Stimulated activated CD8-positive, alpha-beta memory T cell treated with anti-CD3 and anti-CD28 coated beads, Interleukin-4, amount 100 ng/mL, for 4 hours (primary cell): ENCODE measurements around the gene NETO2.

Source experiments
- DNase-seq, 2 donors: peaks; one replicate each; pipeline ENCODE4 v3.0.0-alpha.2; 2020; ENCODE audit warnings: low read depth in 2 of 2, low spot score in 1 of 2

NETO2 gene

DNA sequence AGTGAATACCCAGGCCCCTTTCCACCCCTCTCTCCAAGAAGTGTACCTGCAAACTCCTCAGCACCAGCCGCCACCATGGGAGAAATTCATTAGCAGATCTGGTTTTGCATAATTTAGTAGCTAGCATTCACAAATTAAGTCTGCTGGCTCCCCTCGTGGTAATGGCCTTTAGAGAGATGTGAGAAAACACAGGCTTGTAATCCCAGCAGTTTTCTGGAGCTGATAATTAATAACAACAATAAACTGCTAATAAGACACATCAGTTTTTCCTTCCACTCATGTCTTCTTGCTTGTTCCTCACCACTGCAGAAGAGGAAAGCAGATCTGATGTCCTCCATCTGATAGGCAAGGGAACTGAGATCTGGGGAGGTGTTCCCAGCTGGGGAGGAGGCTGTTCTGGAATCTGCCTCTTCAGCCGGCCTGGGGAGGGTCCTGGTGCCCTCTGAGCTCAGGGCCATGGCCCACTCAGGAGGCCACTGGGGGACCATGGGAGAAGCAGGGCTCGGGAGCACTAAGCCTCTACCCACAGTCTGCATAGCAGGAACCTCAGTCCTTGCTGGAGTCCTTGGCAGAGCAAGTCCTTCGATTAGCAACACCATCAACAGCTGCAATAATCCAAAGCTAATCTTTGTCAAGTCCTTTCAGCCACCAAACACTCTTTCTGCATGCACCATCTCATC, 96.1 kb downstream of the NETO2 start:
- DNase-seq = no peak

GRCh38 chr16:47046726-47047523, 96.8 kb downstream of the NETO2 start:
- DNase-seq = no peak

DNA sequence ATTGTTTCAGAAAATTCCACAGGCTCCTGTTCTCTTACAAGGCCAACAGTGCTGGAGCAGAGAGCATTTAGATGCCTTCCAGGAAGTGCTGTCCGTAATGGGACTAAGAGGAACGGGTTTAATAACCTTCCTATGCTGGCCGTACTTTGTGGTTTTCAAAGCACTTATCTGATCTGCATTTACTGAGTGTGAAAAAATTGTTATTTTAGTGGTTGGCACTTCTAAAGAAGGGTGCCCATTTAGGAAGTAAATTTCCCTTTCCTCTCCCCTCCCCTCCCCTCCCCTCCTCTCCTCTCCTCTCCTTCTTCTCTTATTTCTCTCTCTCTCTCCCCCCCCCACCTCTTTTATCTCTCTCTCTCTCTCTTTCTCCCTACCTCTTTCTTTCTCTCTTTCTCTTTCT, 98.3 kb downstream of the NETO2 start:
- no peak for DNase-seq

GRCh38 chr16:47045023-47045422, 98.7 kb downstream of the NETO2 start:
- no peak for DNase-seq

DNA sequence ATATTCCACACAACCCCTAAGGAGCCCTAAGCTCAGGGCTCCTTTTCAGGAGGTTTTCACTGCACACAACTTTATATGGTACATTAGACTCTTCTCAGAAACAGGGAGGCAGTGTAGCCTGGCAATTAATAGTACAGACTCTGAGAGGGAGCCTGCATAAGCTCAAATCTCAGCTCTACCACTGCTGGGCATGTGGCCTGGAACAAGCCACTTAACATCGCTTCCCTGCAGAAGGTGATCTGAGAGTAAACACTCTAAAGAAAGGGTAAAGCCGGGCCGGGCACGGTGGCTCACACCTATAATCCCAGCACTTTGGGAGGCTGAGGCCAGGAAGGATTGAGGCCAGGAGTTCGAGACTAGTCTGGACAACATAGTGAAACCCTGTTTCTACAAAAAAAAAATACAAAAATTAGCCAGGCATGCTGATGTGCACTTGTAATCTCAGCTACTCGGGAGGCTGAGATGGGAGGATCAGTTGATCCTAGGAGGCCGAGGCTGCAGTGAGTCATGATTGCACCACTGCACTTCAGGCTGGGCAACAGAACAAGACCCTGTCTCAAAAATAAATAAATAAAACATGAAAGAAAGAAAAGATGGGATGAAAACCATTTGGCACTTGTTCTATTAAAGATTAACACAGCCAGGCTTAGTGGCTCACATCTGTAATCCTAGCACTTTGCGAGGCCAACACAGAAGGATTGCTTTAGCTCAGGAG, 99.6 kb downstream of the NETO2 start:
- DNase-seq = no peak

- DNase-seq = no peak
These were observed 100.5 kb downstream of the NETO2 start for GRCh38 chr16:47043200-47043599.

- peak; percentile 75 to 92 for DNase-seq
These were observed 105.8 kb downstream of the NETO2 start for GRCh38 chr16:47037746-47038458.

DNA sequence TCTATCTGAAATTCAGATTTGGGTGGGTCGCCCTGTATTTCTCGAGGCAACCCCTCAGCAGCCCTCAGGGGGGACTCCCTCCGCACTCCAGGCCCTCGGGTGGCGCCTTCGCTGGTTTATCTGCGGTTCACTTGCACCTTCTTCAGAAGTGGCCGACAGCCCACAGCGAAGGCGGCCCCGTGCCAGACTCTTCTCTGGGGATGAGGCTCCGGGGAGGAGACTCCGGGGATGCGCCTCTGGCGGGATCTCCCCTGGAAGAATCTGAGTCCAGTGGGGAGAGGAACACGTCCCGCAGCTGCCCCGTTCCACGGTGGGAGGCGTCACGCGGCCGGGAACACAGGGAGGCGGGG, 106.4 kb downstream of the NETO2 start:
- DNase-seq = no peak

DNA sequence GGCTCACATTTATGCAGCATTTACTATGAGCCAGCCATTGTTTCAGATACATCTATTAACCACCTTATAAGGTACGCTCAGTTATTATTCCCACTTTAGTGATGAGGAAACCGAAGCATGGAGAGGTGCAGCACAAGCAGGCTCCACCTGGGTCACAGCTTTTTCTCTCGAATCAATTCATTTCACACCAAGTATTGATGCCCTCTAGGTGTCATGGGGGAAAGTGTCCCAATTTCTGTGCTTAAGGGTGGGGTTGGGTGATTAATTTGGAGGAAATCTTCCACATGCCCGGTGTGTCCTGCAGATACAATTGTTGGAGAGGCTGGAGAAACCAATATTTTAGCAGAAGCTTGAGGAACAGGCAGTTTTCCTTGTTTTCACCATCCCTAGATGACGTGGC, 107.5 kb downstream of the NETO2 start:
- no peak for DNase-seq

DNA sequence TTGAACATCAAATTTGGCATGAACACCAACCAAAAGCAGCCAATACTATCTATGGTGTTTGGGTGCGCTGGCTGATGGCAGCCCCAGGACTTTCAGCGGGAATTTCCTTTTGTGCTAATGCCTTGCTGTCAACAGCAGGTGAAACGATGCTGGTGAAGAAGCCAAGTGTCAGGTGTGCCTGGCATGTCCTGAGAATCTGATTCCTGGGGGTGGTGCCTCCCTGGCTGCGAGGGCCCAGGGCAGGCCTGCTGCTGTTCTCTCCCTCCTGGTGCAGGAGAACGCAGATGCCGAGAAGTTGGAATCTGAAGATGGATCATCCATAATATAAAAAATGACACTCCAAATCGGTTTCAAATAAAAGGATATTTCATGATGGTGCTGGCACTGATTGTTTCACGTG, 108.3 kb downstream of the NETO2 start:
- no peak for DNase-seq

DNA sequence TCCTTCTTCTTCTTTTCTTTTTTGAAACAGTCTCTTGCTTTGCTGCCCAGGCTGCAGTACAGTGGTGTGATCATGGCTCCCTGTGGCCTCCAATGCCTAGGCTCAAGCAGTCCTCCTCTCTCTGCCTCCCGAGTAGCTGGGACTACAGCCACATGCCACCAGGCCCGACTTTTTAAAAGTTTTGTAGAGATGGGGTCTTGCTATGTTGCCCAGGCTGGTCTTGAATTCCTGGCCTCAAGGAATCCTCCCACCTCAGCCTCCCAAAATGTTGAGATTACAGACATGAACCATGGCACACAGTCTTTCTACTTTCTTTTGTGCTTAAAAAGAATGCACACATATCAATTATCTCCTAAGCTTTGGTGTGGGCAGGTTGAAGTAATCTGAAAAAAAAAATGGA, 109.3 kb downstream of the NETO2 start:
- no peak for DNase-seq

DNA sequence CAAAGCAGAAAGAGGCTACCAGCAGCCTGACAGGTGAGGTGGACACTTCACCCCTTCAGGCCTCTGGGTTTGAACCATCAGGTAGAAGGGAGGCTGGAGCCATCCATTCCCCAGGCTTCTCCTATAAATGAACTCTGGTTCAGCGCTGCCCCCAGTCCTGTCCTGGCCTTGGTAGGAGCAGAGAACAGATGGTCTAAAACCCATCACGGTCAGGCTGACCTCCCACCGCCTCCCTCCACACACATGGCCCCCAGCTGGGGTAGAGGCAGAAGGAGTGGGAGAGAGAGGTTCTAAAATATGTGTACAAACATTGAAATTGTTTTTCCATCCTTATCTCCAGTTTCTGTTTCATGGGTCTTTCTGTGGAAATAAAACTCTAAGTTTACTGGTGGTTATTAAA, 110.6 kb downstream of the NETO2 start:
- DNase-seq = no peak

GRCh38 chr16:47029724-47030123, 114.0 kb downstream of the NETO2 start:
- DNase-seq = no peak

DNA sequence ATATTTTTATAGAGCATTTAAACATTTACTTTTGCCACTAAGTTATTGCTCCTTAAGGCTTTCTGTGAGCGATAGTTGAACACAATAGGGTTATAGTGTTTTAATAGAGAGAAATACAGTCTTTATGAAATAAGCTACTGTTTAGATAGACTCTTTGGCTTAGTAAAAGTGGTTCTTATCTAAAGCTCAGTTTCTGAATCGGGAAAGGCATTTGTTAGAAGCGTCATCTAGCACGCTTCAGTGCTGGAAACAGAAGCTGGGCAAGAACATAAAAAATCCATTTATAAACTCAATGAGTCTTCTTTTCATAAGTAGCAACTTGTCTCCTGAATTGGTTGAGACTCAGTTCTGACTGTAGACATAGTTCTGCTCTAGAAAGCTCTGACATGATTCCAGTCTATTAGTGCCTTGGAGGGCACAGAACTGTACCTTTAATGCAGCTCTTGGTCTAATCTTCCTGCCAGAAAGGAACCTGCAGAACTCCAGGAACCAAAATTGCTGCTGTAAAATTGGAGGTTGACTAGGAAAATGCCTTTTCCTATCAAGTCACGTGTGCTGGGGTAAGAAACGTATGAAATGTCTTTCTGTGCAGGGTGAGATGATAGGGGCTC, 114.9 kb downstream of the NETO2 start:
- DNase-seq = no peak
